Measurements from ENCODE around the gene TRIM31.

DNA sequence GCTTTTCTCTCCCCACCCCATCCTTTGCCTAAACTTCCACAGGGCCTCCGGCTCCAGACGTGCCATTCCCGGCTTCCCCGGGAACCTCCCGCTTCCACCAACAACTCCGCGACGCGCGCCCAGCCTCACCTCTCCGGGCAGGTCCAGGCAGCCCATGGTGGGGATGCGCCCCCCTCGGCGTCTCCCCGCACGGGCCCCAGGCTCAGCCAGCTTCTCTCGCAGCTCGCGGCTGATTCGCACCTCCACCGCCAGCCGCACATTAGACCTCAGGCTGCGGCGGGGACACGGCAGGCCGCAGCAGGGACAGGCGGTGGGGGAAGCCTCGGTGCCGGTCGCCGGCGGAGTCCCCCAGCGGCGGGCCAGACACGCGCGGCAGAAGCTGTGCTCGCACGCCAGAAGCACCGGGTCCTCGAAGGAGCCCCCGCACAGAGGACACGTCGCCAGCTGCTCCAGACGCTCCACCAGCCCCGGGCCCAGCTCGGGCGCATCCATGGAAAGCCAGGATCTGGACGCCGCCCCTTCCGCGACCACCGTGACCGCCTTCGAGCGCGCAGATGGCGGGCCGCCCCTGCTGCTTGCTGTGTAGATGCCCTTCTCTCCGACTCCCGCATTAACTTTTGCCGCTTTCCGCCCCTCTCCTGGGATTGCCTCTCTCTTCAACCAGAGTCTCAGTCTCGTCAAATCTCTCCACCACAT is 37.6 kb downstream of the TRIM31 start, which contains the start of gene RNF39:
- TF ChIP-seq, protein P1, sequence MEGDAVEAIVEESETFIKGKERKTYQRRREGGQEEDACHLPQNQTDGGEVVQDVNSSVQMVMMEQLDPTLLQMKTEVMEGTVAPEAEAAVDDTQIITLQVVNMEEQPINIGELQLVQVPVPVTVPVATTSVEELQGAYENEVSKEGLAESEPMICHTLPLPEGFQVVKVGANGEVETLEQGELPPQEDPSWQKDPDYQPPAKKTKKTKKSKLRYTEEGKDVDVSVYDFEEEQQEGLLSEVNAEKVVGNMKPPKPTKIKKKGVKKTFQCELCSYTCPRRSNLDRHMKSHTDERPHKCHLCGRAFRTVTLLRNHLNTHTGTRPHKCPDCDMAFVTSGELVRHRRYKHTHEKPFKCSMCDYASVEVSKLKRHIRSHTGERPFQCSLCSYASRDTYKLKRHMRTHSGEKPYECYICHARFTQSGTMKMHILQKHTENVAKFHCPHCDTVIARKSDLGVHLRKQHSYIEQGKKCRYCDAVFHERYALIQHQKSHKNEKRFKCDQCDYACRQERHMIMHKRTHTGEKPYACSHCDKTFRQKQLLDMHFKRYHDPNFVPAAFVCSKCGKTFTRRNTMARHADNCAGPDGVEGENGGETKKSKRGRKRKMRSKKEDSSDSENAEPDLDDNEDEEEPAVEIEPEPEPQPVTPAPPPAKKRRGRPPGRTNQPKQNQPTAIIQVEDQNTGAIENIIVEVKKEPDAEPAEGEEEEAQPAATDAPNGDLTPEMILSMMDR (conservative IDR thresholded peaks at IDR 0.05) = no peak
- no peak for TF ChIP-seq ZFX (IDR thresholded peaks at IDR 0.05)

Measured in C4-2B (cell line).